Gastrocnemius medialis (tissue), 4 donors: ENCODE measurements around the gene DERL3. TPM values are rescaled to one million over a fixed set of nuclear protein-coding genes. Genes with fewer than 3 reads are reported as not detected.

ENCODE experiments used
- ATAC-seq, 2 donors: fragments of 150-250 bp; one replicate each; pipeline ENCODE4 v1.9.1; 2016
- DNase-seq, 2 donors: peaks; one replicate each; pipeline ENCODE4 v3.0.0-alpha.2; 2019
- H3K27ac ChIP-seq, 4 donors: fragments of 200-600 bp; sonication (generic); 1 replicate in 1 of 4; 2 replicates in 3 of 4; pipeline ENCODE4 v1.5.1; 2016 to 2018; ENCODE audit warnings: mild to moderate bottlenecking in 2 of 4, moderate library complexity in 1 of 4
- H3K27me3 ChIP-seq, 3 donors: fragments of 200-600 bp; sonication (generic) in 2 of 3; 1 replicate in 1 of 3; 2 replicates in 2 of 3; pipeline versions ENCODE4 v1.5.1 to v1.6.0; 2016 to 2019; ENCODE audit warnings: mild to moderate bottlenecking in 1 of 3, moderate library complexity in 1 of 3
- H3K36me3 ChIP-seq, 2 donors: fragments of 200-600 bp; sonication (generic) in 1 of 2; one replicate each; pipeline ENCODE4 v1.5.1; 2017 to 2018
- H3K4me1 ChIP-seq, 2 donors: fragments of 200-600 bp; sonication (generic) in 1 of 2; one replicate each; pipeline ENCODE4 v1.5.1; 2016 to 2017; ENCODE audit warnings: mild to moderate bottlenecking in 2 of 2
- H3K4me3 ChIP-seq, 4 donors: fragments of 200-600 bp; sonication (generic) in 3 of 4; 1 replicate in 1 of 4; 2 replicates in 3 of 4; pipeline ENCODE4 v1.5.1; 2016 to 2019; ENCODE audit warnings: mild to moderate bottlenecking in 2 of 4
- H3K9me3 ChIP-seq, 3 donors: fragments of 200-600 bp; sonication (generic) in 2 of 3; 1 replicate in 1 of 3; 2 replicates in 2 of 3; pipeline ENCODE4 v1.5.1; 2016 to 2019
- POLR2A ChIP-seq, 2 donors: fragments of 450-650 bp; IDR thresholded peaks; one replicate each; pipeline ENCODE4 v1.6.1; 2017; ENCODE audit warnings: antibody characterized with exemption in 2 of 2, mild to moderate bottlenecking in 2 of 2, moderate library complexity in 2 of 2
- in situ Hi-C, 4 donors: fragments of 200-750 bp; cut with MboI; loops; one replicate each; pipeline versions ENCODE4 v1.15.0 to v1.8.0; 2017; ENCODE audit warnings: low sequenced_read_pairs in 4 of 4
- intact Hi-C: fragments of 100-400 bp; cut with DNase I; formaldehyde crosslinking; loops from one replicate; pipeline ENCODE4 v1.15.1; 2023; ENCODE audit warnings: low total_unique reads
- total RNA-seq, 4 donors: library from RNA; depleted of rRNA; stranded (reverse); fragments of >200 nt; gene quantifications; one replicate each; pipeline versions ENCODE4 v1.1.0 to v1.2.3, GENCODE V29; 2016
- TF ChIP-seq, protein P1 (sequence below), 5 experiments: fragments of 450-650 bp in 3 of 5; fragments of 200-600 bp in 2 of 5; sonication (generic) in 2 of 5; IDR thresholded peaks in 4 of 5; conservative IDR thresholded peaks in 1 of 5; 1 replicate in 4 of 5; 2 replicates in 1 of 5; pipeline ENCODE4 v1.5.1; 2016 to 2019; ENCODE audit warnings: antibody characterized with exemption in 5 of 5, mild to moderate bottlenecking in 3 of 5, moderate library complexity in 3 of 5

The DERL3 gene
- total RNA-seq, 4 donors from 2014 or later = 0.72 to 1.5 (median 1.3) TPM

DNA sequence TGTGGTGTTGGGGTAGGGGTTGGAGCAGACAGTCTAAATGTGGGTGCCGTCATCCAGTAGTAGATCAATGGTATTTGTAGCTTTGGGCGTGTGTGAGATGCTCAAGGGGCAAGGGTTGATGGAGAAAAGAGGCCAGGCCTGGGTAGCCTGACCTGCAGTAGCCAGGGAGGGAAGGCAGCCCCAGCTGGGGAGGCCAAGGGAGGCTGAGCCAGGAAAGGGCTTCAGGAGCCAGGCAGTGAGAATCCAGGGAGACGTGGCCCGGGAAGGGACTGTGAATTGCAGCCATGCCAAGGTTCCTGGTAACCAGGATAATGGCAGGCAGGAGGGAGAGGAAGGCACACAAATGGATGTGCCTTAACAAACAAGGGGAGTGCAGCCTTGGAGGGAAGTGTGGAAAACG, 2.5 kb upstream of the DERL3 start:
- Histone ChIP-seq H3K4me3 (no peak overlapping the region), H3K4me1 (peaks cover 53 to 56% of the 10 kb centered on the region in 2 donors), H3K9me3 (no peaks in the 10 kb centered on the region), H3K27ac (peak overlapping the region; percentile 91 to 98 (median 96)), H3K27me3 (no peaks in the 10 kb centered on the region), H3K36me3 (no peaks in the 10 kb centered on the region)
- no peak for DNase-seq
- no peak for TF ChIP-seq POLR2A (IDR thresholded peaks at IDR 0.05)
- TF ChIP-seq, protein P1, sequence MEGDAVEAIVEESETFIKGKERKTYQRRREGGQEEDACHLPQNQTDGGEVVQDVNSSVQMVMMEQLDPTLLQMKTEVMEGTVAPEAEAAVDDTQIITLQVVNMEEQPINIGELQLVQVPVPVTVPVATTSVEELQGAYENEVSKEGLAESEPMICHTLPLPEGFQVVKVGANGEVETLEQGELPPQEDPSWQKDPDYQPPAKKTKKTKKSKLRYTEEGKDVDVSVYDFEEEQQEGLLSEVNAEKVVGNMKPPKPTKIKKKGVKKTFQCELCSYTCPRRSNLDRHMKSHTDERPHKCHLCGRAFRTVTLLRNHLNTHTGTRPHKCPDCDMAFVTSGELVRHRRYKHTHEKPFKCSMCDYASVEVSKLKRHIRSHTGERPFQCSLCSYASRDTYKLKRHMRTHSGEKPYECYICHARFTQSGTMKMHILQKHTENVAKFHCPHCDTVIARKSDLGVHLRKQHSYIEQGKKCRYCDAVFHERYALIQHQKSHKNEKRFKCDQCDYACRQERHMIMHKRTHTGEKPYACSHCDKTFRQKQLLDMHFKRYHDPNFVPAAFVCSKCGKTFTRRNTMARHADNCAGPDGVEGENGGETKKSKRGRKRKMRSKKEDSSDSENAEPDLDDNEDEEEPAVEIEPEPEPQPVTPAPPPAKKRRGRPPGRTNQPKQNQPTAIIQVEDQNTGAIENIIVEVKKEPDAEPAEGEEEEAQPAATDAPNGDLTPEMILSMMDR (IDR thresholded peaks at IDR 0.05 in 4 of 5, conservative IDR thresholded peaks at IDR 0.05 in 1 of 5) = no peak
- intact Hi-C loops = no loop called here
- in situ Hi-C loops = loop anchor here in 1 of 4 donors (10.0 kb wide), 1 partner anchor 66 kb away; the partner anchor contains the start of gene MMP11
- no peak for ATAC-seq

DNA sequence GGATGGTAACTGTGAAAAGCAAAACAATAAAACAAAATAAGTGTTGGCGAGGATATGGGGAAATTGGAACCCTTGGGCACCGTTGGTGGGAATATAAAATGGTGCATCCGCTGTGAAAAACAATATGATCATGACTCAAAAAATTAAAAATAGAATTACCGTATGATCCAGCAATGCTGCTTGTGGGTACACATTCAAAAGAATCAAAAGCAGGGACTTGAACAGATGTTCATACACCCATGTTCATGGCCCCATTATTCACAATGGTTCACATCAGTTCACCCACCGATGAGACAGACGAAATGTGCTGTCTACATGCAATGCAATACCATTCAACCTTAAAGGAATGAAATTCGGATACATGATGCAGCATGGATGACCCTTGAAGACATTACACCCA, 1.2 kb upstream of the DERL3 start:
- Histone ChIP-seq H3K9me3 (no peaks in the 10 kb centered on the region), H3K4me3 (no peak overlapping the region), H3K27ac (peak overlapping the region; percentile 91 to 98 (median 96)), H3K36me3 (no peaks in the 10 kb centered on the region), H3K27me3 (no peaks in the 10 kb centered on the region), H3K4me1 (peaks cover 50 to 61% of the 10 kb centered on the region in 2 donors)
- in situ Hi-C loops = loop anchor here in 1 of 4 donors (10.0 kb wide), 1 partner anchor 65 kb away; the partner anchor contains the start of gene MMP11
- ATAC-seq = peak; percentile 11 to 22
- intact Hi-C loops = no loop called here
- no peak for DNase-seq
- peak in 1 of 2 donors; percentile 7 for TF ChIP-seq POLR2A (IDR thresholded peaks at IDR 0.05)
- TF ChIP-seq, protein P1 (IDR thresholded peaks at IDR 0.05 in 4 of 5, conservative IDR thresholded peaks at IDR 0.05 in 1 of 5) = no peak

DNA sequence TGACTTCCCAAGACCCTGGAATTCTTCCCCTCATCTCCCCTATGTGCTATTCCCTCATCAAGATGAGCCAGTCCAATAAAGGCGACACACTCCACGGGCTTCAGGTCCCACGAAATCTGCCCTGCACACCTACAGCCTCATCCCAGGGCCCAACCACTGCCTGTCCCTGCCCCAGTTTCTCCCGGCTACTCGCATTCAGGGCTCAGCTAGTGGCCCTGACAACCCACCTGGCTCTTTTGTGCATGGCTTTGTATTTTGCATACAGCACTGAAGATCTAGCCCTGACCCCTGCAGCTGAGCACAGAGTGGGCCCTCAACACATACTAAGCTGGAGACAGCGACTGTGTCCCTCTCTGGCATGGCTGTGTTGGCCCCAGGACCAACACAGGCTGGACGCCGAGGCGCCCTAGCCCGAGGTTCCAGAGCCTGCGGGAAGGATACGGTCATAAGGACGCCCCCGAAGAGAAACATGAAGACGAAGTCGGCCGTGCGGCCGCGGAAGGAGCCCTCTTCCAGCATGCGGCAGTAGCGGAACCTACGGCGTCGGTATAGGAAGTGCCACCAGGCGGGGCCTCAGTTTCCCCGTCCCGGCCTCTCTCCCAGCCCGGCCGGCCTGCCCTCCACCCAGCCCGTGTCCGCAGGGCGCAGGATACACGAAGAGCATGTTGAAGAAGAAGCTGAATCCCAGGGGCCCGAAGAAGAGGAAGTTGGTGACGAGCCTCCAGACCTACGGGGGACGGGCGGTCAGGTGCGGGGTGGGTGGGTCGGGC, 710 bp downstream of the DERL3 start:
- Histone ChIP-seq H3K27me3 (no peaks in the 10 kb centered on the region), H3K4me3 (peak overlapping the region; percentile 37 to 62 (median 56)), H3K36me3 (no peaks in the 10 kb centered on the region), H3K27ac (peak overlapping the region; percentile 91 to 98 (median 96)), H3K9me3 (no peaks in the 10 kb centered on the region), H3K4me1 (peaks cover 57 to 63% of the 10 kb centered on the region in 2 donors)
- intact Hi-C loops (no loop called here), in situ Hi-C loops (no loop called here)
- DNase-seq (no peak), ATAC-seq (no peak)
- TF ChIP-seq POLR2A (IDR thresholded peaks at IDR 0.05) = no peak
- TF ChIP-seq, protein P1 (IDR thresholded peaks at IDR 0.05 in 4 of 5, conservative IDR thresholded peaks at IDR 0.05 in 1 of 5) = no peak

DNA sequence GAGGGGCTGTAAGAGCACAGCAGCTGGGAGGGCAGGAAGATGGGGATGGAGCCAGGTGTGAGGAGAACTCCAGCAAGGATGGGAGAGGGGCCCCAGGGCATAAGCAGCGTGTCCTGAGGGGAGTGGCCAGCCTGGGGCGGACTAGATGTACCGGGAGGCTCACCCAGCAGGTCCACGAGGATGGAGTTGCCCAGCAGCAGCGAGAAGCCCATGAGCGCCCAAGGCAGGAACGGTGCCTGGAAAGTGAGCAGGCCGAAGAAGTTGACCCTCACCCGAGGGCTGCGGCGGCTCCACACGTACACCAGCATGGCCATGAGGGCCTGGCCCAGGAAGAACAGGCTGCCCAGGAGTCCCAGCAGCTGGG, 1.3 kb downstream of the DERL3 start:
- H3K27ac ChIP-seq = peak overlapping the region; percentile 91 to 98 (median 96)
- intact Hi-C loops (no loop called here), in situ Hi-C loops (no loop called here)
- H3K4me1 ChIP-seq = peaks cover 63 to 69% of the 10 kb centered on the region in 2 donors
- no peaks in the 10 kb centered on the region for H3K27me3 ChIP-seq
- DNase-seq (no peak), ATAC-seq (no peak)
- no peaks in the 10 kb centered on the region for H3K36me3 ChIP-seq
- no peak overlapping the region for H3K4me3 ChIP-seq
- TF ChIP-seq POLR2A (IDR thresholded peaks at IDR 0.05) = no peak
- TF ChIP-seq, protein P1 (IDR thresholded peaks at IDR 0.05 in 4 of 5, conservative IDR thresholded peaks at IDR 0.05 in 1 of 5) = no peak
- no peaks in the 10 kb centered on the region for H3K9me3 ChIP-seq
